Forelimb muscle (tissue), 1 donor: ENCODE measurements around the gene CACNB2. TPM values are rescaled to one million over a fixed set of nuclear protein-coding genes. Genes with fewer than 3 reads are reported as not detected.

ENCODE experiments used
- DNase-seq: peaks from one replicate; pipeline ENCODE4 v3.0.0-alpha.2; 2013; ENCODE audit warnings: low read depth
- polyA plus RNA-seq: library from polyadenylated mRNA; unstranded; fragments of 120-200 nt; gene quantifications from one replicate; pipeline ENCODE4 v1.2.1, GENCODE V29; 2013; ENCODE audit not compliant: insufficient read length

Gene CACNB2
- polyA plus RNA-seq, 1 donor = 1.5 TPM

DNA sequence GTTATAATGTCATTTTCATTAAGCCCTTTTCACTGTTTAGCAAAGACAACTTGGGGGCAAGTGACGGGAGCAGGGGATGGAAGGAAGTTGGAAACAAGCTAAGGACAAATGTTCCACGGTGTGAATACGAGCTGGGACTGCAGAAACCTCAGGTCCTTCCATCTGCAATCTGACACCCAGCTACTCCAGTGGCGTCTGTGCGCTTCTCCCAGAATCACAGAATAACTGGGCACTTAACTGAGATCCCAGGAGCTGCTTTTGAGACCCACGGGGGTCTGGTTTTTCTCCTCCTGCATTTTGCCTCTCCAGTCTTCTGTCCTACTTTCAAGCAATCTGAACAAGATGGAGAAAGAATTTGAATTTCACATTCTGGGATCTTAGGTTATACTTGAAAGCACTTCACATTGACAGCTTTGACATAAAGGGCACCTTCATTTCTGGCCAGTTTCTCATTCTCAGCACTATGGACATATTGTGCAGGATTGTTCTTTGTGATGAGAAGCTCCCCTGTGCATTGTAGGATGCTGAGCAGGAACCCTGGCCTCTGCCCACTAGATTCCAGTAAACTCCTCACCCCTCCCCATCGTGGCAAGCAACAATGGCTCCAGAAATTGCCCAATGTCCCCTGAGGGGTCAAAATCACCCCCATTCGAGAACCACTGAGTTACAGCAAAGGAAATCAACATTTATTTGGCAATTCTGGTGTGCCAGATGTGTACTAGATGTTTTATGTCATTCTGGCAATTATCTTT lies 194.1 kb downstream of the CACNB2 start:
- DNase-seq = no peak

DNA sequence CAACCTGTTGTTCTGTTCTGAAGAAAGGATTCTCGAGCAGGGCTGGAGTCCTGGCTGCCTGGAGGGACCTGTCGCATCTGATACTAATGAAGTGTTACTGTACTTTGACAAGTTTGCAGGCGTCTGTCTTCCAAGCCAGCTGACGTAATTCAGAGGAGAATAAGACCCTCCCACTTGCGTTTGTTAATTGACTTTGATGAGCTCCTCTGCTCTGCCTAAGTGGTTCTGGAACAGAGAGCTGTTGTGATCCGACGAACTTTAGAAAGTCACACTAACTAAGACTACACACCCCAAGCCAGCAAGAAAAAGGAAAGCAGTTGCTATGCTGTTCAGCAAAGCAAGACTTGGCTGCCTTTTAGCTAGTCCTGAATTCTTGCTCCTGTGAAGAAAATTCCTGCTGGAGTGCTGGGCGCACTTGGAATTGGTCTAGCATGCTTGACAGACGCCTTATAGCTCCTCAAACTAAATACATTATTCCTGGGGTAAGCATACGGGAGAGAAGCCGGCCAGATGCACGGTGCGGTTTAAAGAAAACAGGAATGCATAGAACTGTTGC lies 200.3 kb downstream of the CACNB2 start:
- DNase-seq = no peak

DNA sequence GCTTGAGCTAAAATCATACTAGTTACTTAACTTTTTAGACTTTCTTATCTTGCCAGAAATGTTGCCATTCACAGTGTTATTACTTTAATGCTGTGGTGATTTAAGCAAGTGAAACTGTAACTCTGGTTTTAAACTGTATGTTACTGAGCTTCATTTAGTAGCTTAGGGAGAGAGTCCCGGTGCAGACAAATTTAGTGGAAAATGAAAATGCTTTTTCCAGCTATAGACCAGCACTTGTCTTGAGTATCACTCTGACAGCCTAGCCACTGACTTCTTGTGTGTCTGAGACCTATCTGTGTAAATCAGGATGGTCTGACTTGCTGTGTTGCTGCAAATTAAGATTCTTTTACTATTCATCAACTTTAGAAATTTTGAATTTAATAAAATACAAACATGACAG lies 200.8 kb downstream of the CACNB2 start:
- no peak for DNase-seq

DNA sequence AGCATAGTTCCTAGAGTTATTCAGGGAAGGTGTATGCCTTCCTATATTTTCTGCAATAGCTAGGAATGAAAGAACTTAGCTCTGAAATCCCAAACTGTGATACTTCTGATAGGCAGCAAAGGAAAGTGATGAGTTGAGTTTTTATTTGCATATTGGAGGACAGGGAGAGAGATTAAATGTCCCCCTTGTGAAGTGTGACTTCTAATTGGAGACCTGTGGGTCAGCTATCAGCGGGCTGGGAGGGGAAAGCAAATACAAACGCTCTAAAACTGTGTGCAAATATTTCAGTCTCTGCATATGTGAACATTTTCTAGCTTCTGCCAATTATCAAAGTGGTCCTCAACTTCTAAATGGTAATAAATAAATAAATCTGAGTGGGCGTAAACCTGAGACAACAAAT lies 203.3 kb downstream of the CACNB2 start:
- DNase-seq = no peak

DNA sequence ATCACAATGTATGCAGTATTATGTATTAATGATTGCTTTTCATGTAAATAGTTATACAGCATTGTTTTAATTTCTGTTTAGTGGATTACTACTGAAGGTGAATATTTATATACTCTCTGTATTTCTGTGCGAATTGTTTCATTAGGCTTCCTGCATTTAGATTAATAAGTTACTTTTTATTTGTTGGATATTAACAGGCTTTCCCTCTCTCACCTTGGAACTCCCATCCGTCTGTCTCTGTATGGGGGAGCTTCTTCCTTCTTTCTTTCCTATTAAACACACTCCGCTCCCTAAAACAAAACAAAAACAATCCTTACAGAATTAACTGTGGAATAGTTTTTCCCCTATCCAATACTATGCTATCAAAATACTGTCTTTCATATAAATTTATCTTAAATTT lies 205.1 kb downstream of the CACNB2 start:
- no peak for DNase-seq

DNA sequence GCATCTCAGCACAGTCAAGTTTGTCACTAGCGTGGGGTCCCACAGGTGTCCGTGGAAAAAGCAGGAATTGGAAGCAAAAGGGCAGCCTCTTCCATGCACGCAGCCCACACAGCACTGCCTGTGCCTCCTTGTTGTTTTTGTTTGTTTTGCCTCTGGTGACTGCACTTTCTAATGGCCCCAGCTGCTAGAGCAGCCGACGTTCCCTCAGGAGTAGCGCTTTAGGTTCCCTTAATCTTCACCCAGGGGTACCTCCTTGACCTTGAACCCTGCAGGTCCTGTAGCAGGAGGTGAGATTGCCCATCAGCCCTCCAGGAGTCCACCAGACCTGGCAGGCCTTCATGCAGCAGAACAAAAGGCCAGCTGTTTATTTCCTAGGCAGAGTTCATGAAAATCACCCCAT lies 210.1 kb downstream of the CACNB2 start:
- DNase-seq = no peak

DNA sequence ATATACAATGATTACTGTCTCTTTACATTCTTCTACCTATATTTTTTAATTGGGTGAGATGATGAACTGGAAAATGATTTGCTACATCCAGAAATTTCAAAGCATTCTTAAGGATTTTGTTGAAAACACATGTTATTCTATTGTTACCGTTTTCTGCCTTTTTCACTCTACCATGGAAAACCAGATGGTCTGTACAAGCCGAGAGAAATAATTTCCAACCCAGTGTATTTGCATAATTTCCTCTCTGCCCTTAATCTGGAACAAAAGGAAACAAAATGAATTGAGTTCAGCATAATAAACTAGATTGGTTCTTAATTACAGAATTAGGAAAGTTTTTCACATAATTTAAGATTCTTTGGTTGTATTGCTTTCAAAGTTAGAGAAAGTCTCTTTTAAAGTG lies 211.2 kb downstream of the CACNB2 start:
- DNase-seq = no peak

DNA sequence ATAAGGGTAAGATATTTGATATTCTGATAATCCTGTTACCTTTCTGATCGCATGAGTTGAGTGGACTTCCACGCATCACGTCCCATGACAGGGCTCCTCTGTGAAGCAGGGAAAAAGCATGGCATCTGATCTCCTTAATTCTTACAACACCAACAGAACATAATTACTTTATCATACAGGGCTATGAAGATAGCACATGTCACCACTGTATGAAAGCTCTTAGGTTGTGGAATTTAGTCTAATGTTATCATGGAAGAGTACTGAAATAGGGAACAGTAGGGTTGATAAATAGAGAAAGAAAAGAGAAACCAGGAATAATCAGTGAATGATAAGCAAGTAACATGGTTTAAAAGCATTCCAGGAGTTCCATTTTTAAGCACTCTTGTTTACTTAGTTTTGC lies 212.0 kb downstream of the CACNB2 start:
- no peak for DNase-seq

DNA sequence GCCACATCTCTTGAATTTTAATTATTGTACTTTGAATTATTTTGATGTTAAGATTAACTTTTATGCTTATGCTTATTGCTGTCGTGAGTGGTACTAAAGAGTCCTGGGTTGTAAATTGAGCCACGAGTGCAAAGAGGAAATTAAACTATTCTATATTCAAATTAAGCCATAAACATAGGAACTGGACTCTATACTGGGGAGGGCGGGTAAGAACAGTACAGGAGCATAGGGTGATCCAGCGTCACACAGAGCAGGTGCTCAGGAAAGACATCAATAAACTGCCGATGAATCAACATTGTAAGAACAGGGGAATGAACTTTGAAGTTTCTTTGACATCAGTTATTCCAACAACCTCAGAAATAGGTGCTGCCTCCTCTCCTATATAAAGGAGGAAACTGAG lies 219.6 kb downstream of the CACNB2 start:
- DNase-seq = no peak

DNA sequence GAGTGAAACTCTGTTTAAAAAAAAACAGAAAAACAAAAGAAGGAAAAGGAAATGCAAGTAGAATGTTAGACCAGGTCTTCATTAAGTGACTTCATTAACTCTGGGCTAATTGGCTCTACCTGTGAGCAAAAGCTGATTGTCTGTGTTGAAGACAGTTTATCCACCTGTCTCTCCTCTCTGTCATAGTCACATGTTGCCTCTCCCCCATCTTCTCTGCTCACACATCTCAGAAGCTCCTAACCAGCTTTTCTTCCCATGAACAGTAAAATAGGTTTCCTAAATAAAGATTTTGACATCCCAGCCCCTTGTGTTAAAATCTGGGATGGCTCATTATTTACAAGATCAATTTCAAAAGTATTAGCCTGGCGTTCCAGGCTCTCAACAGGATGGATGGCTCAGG lies 222.7 kb downstream of the CACNB2 start:
- DNase-seq = no peak

DNA sequence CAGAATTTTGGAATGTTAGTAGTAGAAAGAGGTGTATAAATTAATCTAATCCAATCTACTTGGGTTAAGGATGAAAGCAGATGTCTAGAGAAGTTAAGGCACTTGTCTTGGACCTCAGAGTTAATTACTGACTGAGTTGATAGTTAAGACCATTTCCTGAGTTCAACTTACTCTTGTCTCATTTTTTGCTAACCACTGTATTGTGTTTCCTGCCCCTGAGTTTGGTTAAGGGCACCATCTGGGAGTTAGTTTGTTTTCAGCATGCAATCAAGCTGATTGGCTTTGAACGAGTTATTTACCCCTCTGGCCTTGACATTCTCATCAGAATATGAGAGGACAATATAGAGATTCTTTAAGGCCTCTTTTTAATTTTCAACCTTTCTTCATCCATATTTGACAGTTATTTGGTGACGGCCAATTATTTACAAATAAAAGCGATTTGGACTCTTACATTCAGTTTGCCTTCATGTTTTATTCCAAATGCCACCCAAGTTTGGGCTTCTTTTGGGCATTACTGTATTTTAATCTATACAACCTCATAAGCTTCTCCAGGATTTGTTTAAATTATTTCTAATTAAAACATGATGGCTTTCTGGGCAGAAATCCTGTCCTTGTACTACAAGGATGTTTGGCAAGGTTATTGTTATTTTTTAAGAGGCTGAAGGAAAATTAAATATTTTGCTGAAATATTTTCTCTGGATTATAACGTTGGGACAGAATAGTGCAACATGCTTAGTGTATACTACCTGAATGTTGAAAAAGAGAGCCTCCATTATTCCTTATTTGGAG lies 225.0 kb downstream of the CACNB2 start:
- no peak for DNase-seq

DNA sequence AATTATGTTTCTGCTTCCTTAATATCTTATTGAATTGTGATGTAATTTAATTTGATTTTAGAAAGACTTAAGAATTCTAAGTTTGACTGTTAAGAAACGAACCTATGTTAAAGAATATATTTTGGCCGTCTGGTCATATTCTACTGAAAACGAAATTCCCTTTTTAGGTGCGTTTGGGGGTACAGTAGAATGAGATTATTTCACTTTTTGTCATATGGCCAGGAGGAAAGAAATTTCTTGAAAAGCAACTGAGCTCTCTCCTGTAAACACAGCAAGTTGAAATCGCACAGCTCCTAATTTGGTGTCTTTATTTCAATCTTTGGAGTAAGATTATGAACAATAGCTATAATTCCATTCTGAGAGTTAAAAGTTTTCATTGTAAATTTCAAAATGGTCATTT lies 227.6 kb downstream of the CACNB2 start:
- DNase-seq = no peak

DNA sequence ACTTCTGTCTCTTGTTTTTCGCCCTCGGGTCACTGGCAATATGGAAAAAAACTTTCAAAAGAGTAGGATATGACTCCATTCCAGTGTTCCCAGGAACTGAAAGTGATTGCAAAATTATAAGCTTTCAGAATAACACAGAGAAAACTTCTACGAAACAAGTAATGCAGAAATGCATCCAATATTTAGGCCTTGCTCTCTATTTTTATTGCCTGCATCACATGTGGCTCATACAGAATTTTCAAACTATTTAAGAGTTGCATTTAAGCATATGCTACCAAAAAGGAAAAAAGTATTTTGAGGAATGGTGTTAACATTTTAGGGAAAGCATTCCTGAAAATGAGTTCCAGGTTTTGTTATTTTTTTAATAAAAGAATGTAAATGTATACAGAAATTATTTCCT lies 228.0 kb downstream of the CACNB2 start:
- DNase-seq = no peak

DNA sequence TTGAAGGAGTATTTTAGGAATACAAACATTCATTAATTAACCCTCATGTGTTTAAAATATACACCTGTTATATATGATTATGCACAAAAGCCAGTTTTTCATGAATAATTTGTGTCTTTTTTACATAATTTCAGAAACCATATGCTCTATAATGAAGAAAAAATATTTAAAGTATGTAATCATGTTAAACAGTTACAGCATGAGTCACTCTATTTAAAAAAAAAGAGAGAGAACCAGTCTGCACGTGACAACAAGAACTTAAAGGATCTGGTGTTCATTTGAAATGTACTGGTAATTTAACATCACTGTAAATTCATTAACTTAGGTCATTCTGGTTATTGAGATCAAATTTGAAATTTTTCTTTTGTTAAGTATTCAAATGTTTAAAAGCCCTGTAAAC lies 228.5 kb downstream of the CACNB2 start:
- no peak for DNase-seq

DNA sequence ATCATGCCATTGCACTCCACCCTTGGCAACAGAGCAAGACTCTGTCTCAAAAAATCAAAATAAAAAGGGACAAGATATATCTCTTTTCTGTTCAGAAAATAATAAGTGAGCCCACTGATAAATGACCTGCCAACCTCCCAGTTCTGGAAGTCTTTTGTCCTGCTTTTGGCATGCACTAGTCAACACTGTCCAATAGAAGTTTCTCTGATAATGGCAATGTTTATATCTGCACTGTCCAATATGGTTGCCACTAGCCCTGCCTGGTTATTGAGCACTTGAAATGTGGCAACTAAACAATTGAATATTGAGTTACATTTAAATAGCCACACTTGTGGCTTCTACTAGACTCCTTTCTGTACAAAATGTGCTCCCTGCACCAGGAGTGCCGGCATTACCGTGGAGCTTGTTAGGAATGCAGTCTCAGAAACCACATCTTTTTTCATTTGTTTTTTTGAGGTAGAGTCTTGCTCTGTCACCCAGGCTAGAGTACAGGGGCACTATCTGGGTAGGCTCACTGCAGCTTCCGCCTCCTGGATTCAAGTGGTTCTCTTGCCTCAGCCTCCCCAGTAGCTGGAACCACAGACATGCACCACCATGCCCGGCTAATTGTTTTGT lies 229.7 kb downstream of the CACNB2 start:
- no peak for DNase-seq

DNA sequence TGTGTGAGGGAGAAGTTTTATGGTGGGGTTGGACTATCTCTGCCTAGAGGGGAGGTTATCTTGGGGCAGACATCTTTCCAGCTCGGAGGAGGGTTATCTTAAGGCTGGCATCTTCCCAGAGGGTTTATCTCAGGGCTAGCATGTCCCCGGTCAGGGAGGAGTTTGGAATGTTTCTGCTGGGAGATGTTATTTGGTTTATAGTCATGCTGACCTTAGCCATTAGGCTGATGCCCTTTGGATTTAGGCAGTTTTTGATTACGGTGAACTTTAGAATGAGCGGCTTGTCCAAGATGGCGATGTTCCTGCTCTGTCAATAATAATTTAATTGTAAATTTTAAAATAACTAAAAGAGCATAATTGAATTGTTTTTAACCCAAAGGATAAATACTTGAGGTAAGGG lies 236.4 kb downstream of the CACNB2 start:
- DNase-seq = no peak

DNA sequence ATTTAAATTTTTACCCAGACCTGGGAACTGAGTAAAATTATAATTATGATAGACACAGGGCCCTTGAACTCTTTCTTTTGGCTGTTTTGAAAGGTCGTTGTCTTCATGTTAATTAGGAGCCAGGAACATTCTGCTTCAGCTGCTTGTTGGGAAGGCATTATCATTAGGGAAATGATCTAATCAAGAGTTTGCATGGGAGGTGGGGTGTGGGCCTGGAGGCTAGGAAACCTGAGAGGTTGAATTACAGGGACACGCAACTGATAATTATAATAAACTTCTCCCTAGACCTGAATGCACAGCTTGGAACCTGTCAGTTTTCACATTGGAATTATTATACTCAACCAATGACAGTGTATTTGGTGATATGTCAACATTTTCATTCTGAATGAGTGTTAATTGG lies 237.7 kb downstream of the CACNB2 start:
- DNase-seq = no peak

DNA sequence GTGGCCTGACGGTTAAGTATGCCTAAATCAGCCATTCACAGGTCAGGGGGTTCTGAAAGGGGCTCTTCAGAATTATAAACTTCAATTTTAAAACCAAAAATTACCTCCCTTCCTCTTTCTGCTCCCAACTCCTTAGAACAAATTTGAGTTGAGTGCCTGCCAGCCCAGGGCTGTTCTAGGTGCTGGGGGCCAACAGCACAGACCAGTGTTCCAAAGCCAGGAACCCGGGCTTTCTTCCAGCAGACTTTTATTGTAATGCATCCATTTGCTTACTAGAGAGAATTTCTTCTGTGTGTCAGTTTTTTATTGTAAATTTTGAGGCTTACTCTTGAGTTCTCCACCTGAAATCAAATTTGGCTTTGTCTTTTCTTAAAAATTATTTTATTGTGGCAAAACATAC lies 238.5 kb downstream of the CACNB2 start:
- DNase-seq = no peak

DNA sequence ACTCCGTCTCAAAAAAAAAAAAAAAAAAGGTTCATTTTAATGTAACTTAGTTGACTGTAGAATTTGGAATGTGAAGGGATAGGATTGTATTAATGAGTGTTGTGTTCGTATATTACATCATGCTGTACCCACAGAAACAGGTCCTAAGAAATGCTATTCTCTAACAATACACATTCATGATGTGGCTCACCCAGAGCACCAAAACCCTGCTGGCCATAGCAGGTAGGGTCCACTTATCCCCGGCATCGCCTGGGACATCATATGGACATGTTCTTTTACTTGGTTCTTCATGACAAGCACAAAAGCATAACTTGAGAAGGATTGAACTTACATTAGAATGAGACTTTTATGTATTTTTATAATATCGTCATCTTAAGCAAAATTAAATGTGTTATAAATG lies 241.5 kb downstream of the CACNB2 start:
- DNase-seq = no peak

DNA sequence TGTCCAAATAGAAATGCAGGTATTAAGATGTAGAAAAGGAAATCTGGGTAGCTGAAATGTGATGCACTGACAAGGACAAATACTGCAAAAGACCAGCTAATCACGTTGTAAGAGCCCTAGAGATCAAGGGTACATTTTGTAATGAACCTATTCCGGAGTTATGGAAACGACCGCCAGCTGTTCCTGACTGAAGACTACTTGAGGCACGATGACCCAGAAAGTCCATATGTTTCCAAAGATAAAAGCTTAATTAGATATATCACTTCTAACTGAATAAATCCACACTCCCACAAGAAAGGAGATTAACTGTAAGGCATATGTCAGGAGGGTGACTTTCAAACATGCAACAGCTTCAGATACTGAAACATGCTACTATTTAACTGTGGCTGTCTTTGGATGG lies 257.7 kb downstream of the CACNB2 start:
- no peak for DNase-seq

DNA sequence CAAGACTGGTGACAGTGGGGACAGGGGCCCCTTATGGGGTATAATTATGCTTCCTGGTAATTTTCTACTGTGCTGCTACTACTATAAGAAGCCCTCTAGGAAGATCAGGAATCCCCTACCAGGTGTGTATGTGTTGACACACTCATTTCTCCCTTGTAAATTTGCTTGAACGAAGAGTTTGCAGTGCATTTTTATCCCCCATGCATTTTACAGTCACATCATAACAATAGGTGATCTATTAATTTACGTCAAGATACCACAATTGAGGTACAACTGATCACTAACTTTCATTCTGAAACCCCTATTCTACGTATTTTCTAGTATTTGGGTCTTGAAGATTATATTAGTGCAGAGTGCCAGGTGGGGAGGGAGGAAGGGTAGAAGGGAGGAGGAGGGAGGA lies 258.9 kb downstream of the CACNB2 start:
- DNase-seq = no peak

DNA sequence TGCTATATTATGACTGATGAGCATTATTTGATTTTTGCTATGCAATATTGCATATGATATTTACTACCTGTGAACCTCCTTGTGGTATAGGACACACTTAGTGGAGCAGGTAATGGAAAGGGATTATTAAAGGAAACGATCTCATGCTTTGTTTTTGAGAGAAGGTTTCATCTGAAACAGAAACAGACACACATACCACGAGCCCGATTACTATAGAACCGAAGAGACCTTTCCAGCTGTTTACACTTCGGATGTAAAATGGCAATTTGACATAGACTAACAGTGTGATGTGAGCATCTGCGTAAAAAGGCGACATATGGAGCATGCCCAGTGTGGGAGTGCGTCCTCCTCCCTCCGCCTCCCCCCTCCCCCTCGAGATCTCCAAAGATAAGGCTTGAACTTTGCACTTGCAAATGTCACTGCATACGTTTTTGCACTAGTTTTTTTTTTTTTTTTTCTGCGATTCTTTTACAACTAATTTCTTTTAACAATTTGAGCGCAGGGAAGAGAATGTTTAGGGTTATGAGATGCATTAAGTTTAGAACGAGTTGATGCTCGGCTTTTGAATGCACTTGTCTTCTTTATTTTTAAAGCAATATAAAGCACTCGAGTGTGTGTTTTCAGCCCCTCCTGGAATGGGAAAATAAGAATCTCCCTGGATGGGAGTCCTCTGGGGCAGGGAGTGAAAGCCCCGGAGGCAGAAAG lies 260.1 kb downstream of the CACNB2 start:
- no peak for DNase-seq
